H1 (cell line): ENCODE data around the gene TYRP1. TPM values are rescaled to one million over a fixed set of nuclear protein-coding genes. Genes with fewer than 3 reads are reported as not detected.

ENCODE experiments used
- JUND ChIP-seq: IDR thresholded peaks from 2 replicates; pipeline ENCODE4 v1.6.1; 2011; ENCODE audit warnings: mild to moderate bottlenecking, improper control_type of control experiment, low read length
- RAD21 ChIP-seq, 2 experiments: IDR thresholded peaks in 1 of 2; conservative IDR thresholded peaks in 1 of 2; 2 replicates each; pipeline ENCODE4 v1.6.1; 2011; ENCODE audit warnings: low read depth in 2 of 2, low read length in 2 of 2, improper control_type of control experiment in 1 of 2, inconsistent platforms in 1 of 2, mild to moderate bottlenecking in 1 of 2, moderate library complexity in 1 of 2
- polyA plus RNA-seq, 7 experiments: library from polyadenylated mRNA; depleted of rRNA in 3 of 7; stranded (reverse) in 5 of 7; unstranded in 2 of 7; fragments of >200 nt in 5 of 7; fragments of 200-250 nt in 2 of 7; gene quantifications; 1 replicate in 5 of 7; 2 replicates in 1 of 7; 4 replicates in 1 of 7; pipeline versions ENCODE4 v1.2.1 to v1.2.3, GENCODE V29; 2011 to 2013; ENCODE audit warnings: missing spikeins in 2 of 7, mixed read lengths in 2 of 7
- total RNA-seq: library from RNA; stranded (reverse); fragmentation: NEBNext Ultra II Directional; extraction: Animal tissue kit (Norgen Biotek cat#: 25700); gene quantifications from 2 replicates; pipeline ENCODE4 v1.2.1, GENCODE V29; 2021
- TF ChIP-seq, protein P1 (sequence below): IDR thresholded peaks from 2 replicates; pipeline ENCODE4 v1.6.1; 2012; ENCODE audit warnings: inconsistent platforms

Gene TYRP1
- total and polyA plus RNA-seq, 2 of the 8 experiments (the other 6 are each of a cell fraction or from before 2014, with no cell fraction given) = 0.15 TPM; not detected in 1

DNA sequence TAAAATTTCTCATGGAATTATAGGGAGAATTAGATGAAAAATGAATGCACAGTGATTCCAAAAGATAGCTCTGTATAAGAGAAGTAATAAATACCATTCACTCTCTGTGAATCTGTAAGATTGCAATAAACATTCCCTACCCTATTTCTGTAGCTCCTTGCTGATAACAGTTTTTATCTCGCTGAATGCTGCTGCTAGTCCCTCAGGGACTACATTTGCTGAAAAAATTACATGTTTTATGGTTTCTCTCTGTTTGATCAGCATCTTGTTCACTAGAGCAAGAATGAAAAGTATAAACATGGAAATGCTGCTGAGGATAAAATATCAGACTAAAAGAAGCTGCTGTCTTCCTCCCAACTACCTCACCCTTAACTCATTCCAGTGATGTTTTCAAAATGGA, 44.3 kb upstream of the TYRP1 start (continued):
- TF ChIP-seq RAD21 (IDR thresholded peaks at IDR 0.05 in 1 of 2, conservative IDR thresholded peaks at IDR 0.05 in 1 of 2; ENCODE audit: low read depth in 2 of 2, low read length in 2 of 2) (no peak), JUND (no peak)
- TF ChIP-seq, protein P1, sequence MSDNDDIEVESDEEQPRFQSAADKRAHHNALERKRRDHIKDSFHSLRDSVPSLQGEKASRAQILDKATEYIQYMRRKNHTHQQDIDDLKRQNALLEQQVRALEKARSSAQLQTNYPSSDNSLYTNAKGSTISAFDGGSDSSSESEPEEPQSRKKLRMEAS = no peak
